Upper lobe of left lung (tissue), 4 donors: Measurements from ENCODE around the gene PTX4.

Experiments used
- EP300 ChIP-seq, 4 donors: sonication (generic); formaldehyde crosslinking; IDR thresholded peaks; one replicate each; pipeline ENCODE4 v1.5.1; 2017; ENCODE audit warnings: antibody characterized with exemption in 4 of 4, control low read depth in 2 of 4
- POLR2A ChIP-seq, 4 donors: fragments of 450-650 bp; IDR thresholded peaks; one replicate each; pipeline ENCODE4 v1.5.1; 2016 to 2017; ENCODE audit warnings: antibody characterized with exemption in 4 of 4, mild to moderate bottlenecking in 2 of 4
- POLR2AphosphoS5 ChIP-seq, 2 donors: sonication (generic); formaldehyde crosslinking; IDR thresholded peaks; one replicate each; pipeline ENCODE4 v1.5.1; 2017; ENCODE audit warnings: antibody characterized with exemption in 2 of 2
- TF ChIP-seq, protein P1 (sequence below), 6 experiments: fragments of 450-650 bp in 4 of 6; fragments of 200-600 bp in 2 of 6; sonication (generic) in 2 of 6; IDR thresholded peaks; one replicate each; pipeline ENCODE4 v1.5.1; 2016 to 2019; ENCODE audit warnings: antibody characterized with exemption in 6 of 6

DNA sequence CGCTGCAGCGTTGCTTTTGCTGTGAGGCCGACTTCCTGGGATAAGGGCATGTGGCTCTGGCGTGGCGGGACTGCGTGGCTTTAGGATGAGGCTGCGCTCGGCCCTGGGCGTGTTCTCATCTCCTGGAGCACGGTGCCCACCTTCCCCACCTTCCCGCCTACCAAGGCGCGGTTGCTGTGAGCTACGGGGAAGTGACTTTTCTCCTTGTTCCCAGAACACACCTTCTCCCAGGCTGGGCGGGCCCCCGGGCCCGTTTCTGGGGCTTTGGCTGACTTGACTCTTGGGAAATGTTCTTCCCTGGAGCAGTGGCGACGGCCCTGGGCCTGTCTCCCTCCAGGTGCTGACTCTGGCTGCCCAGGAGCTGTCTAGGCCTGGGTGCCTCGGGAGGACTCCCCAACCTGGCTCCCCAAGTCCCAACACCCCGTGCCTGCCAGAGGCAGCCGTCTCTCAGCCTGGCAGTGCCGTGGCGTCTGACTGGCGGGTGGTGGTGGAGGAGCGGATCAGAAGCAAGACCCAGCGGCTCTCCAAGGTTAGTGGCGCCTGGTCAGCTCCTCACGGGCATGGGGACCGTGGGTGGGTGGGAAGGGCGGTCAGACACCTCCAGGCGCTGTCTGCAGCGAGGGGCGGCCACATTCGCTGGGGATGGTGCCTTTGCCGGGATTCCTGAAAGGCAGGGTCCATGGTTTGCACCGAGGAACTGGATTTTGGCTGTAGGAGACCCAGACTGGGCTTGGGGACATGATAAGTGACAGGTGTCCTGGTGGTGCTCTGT lies 16.5 kb upstream of the PTX4 start:
- TF ChIP-seq, protein P1, sequence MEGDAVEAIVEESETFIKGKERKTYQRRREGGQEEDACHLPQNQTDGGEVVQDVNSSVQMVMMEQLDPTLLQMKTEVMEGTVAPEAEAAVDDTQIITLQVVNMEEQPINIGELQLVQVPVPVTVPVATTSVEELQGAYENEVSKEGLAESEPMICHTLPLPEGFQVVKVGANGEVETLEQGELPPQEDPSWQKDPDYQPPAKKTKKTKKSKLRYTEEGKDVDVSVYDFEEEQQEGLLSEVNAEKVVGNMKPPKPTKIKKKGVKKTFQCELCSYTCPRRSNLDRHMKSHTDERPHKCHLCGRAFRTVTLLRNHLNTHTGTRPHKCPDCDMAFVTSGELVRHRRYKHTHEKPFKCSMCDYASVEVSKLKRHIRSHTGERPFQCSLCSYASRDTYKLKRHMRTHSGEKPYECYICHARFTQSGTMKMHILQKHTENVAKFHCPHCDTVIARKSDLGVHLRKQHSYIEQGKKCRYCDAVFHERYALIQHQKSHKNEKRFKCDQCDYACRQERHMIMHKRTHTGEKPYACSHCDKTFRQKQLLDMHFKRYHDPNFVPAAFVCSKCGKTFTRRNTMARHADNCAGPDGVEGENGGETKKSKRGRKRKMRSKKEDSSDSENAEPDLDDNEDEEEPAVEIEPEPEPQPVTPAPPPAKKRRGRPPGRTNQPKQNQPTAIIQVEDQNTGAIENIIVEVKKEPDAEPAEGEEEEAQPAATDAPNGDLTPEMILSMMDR (IDR thresholded peaks at IDR 0.05) = no peak
- no peak for TF ChIP-seq POLR2AphosphoS5 (IDR thresholded peaks at IDR 0.05)
- no peak for TF ChIP-seq POLR2A (IDR thresholded peaks at IDR 0.05)
- TF ChIP-seq EP300 (IDR thresholded peaks at IDR 0.05) = no peak
